Fibroblast of the aortic adventitia (primary cell): Measurements from ENCODE around the gene CFAP65. TPM values are rescaled to one million over a fixed set of nuclear protein-coding genes. Genes with fewer than 3 reads are reported as not detected.

Source experiments
- DNase-seq: peaks from one replicate; pipeline ENCODE4 v3.0.0-alpha.2; 2010; ENCODE audit warnings: low read depth
- H3K4me3 ChIP-seq: 2 replicates; pipeline ENCODE4 v1.5.1; 2011; ENCODE audit warnings: low read depth, mild to moderate bottlenecking, control low read depth, low read length, moderate library complexity
- CTCF ChIP-seq: IDR thresholded peaks from 2 replicates; pipeline ENCODE4 v1.5.1; 2011; ENCODE audit warnings: mild to moderate bottlenecking, low read length, control low read depth, inconsistent platforms; ENCODE audit not compliant: insufficient read depth
- small RNA-seq: library from RNA; depleted of rRNA; stranded (forward); fragments of <200 nt; gene quantifications from one replicate; pipeline ENCODE3, GENCODE V24; 2012
- total RNA-seq: library from RNA; depleted of rRNA; stranded (reverse); fragments of >200 nt; gene quantifications from 2 replicates; pipeline ENCODE4 v1.2.3, GENCODE V29; 2012; ENCODE audit warnings: low replicate concordance

The CFAP65 gene
- total RNA-seq, 1 donor: not detected

- H3K4me3 ChIP-seq: no peak overlapping the region
- DNase-seq: no peak
- TF ChIP-seq CTCF: no peak
These were observed 87.9 kb downstream of the CFAP65 start for GRCh38 chr2:218953366-218953954.

Small RNA genes within 50 kb of the gene (small RNA-seq; reads per million reads assigned to genes)
- not detected for gene MIR3131
- not detected for gene MIR375

Other genes starting within 250 kb of the CFAP65 start
- 0.18 and 0.41 TPM in 2 replicates for gene PRKAG3, start 209.7 kb downstream of the CFAP65 start, total RNA-seq
- not detected in 2 replicates for gene WNT6, start 181.7 kb downstream of the CFAP65 start, total RNA-seq
- not detected in 2 replicates for gene WNT10A, start 160.7 kb downstream of the CFAP65 start, total RNA-seq
- gene CDK5R2, start 81.8 kb downstream of the CFAP65 start, total RNA-seq: not detected in 2 replicates
- not detected in 2 replicates for gene FEV, start 56.3 kb downstream of the CFAP65 start, total RNA-seq
- not detected in 2 replicates for gene CRYBA2, start 48.1 kb downstream of the CFAP65 start, total RNA-seq
- gene IHH, start 19.4 kb upstream of the CFAP65 start, total RNA-seq: 0.09 TPM in 1 of 2 replicates, not detected in the other
- gene NHEJ1, start 119.3 kb upstream of the CFAP65 start, total RNA-seq: 18.3 and 23.8 TPM in 2 replicates
- gene SLC23A3, start 128.5 kb upstream of the CFAP65 start, total RNA-seq: 1.6 and 3.1 TPM in 2 replicates
- 25.7 and 41.9 TPM in 2 replicates for gene CNPPD1, start 135.4 kb upstream of the CFAP65 start, total RNA-seq
- 68.1 and 76.0 TPM in 2 replicates for gene RETREG2, start 136.8 kb upstream of the CFAP65 start, total RNA-seq
- 27.2 and 39.2 TPM in 2 replicates for gene ZFAND2B, start 165.3 kb upstream of the CFAP65 start, total RNA-seq
- gene ABCB6, start 177.4 kb upstream of the CFAP65 start, total RNA-seq: 10.1 and 27.3 TPM in 2 replicates
- gene ATG9A, start 188.1 kb upstream of the CFAP65 start, total RNA-seq: 45.1 and 56.9 TPM in 2 replicates
- gene ANKZF1, start 188.3 kb upstream of the CFAP65 start, total RNA-seq: 23.7 and 64.5 TPM in 2 replicates
- 10.5 and 15.9 TPM in 2 replicates for gene GLB1L, start 203.9 kb upstream of the CFAP65 start, total RNA-seq
- 16.7 and 40.2 TPM in 2 replicates for gene STK16, start 204.0 kb upstream of the CFAP65 start, total RNA-seq
- not detected in 2 replicates for gene TUBA4B, start 211.7 kb upstream of the CFAP65 start, total RNA-seq
- 9.7 and 25.6 TPM in 2 replicates for gene TUBA4A, start 212.4 kb upstream of the CFAP65 start, total RNA-seq
- gene DNAJB2, start 237.8 kb upstream of the CFAP65 start, total RNA-seq: 28.0 and 41.7 TPM in 2 replicates